Colonic mucosa (tissue), 4 donors: Measurements from ENCODE around the gene DDX18. TPM values are rescaled to one million over a fixed set of nuclear protein-coding genes. Genes with fewer than 3 reads are reported as not detected.

Experiments used
- DNase-seq: peaks from one replicate; pipeline ENCODE4 v3.0.0-alpha.2; 2020
- H3K27ac ChIP-seq: fragments of 200-600 bp; one replicate; pipeline ENCODE4 v1.8.0; 2021
- H3K27me3 ChIP-seq: fragments of 200-600 bp; one replicate; pipeline ENCODE4 v1.8.0; 2021
- H3K36me3 ChIP-seq: fragments of 200-600 bp; one replicate; pipeline ENCODE4 v1.8.0; 2021
- H3K4me1 ChIP-seq: fragments of 200-600 bp; one replicate; pipeline ENCODE4 v1.8.0; 2021; ENCODE audit warnings: mild to moderate bottlenecking
- H3K4me3 ChIP-seq: fragments of 200-600 bp; one replicate; pipeline ENCODE4 v1.8.0; 2021
- H3K9ac ChIP-seq, 2 donors: one replicate each; pipeline ENCODE4 v1.7.0; 2013; ENCODE audit warnings: control low read depth in 2 of 2, low read depth in 2 of 2, low read length in 2 of 2
- H3K9me3 ChIP-seq: fragments of 200-600 bp; one replicate; pipeline ENCODE4 v1.8.0; 2021
- CTCF ChIP-seq: fragments of 200-600 bp; IDR thresholded peaks from one replicate; pipeline ENCODE4 v1.8.0; 2022; ENCODE audit warnings: antibody characterized with exemption, mild to moderate bottlenecking
- intact Hi-C: fragments of 100-400 bp; cut with DNase I; formaldehyde crosslinking; loops from one replicate; pipeline ENCODE4 v1.14.1; 2022
- total RNA-seq, 2 donors: library from RNA; stranded (reverse); fragmentation: NEBNext Ultra II Directional in 1 of 2; extraction: Animal tissue kit (Norgen Biotek cat#: 25700) in 1 of 2; gene quantifications; one replicate each; pipeline ENCODE4 v1.2.1, GENCODE V29; 2021
- donor health status: healthy.
- donor health status: DM: no; HTN: no; CAD: no.
- donor health status: DM: no; HTN: no; CAD: no.

The DDX18 gene
- 10 to 100 TPM; 42.0 to 63.3 TPM for total RNA-seq

- intact Hi-C loops = loop anchor here (5.0 to 10.0 kb wide), 2 partner anchors 140 to 188 kb away; no protein-coding TSS in a partner anchor
- Histone ChIP-seq H3K27ac (peak within 1 kb of the TSS; percentile 75), H3K9me3 (no peaks in the 10 kb centered on the region), H3K4me1 (peaks cover 7% of the 10 kb centered on the region), H3K36me3 (no peaks in the 10 kb centered on the region), H3K27me3 (no peaks in the 10 kb centered on the region), H3K9ac (peak within 1 kb of the TSS; percentile 90 to 95), H3K4me3 (peak within 1 kb of the TSS; percentile 87)
- peak; percentile 99 for DNase-seq
- TF ChIP-seq CTCF = peak; percentile 99
Measured at GRCh38 chr2:117814417-117815264, at the start of gene DDX18. Gene DDX18, plus strand, starts transcription at chr2:117814691. Its CDS starts 87 bp downstream, at chr2:117814778.

DNA sequence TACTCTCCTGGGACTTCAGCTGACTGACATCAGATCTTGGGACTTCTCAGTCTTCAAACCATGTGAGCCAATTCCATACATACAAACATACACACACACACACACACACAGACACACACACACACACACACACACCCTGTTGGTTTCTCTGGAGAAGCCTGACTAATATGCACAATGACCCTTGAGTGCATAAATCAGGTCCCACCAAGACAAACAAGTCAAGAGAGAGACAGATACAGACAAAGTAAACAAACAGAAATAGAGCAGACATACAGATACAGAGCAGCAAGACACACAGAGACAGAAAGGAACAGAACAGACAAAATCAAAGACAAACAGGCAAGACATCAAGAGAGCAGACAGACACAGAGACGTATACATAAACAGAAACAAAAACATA is 43.8 kb upstream of the DDX18 start:
- Histone ChIP-seq H3K36me3 (no peaks in the 10 kb centered on the region), H3K4me1 (no peaks in the 10 kb centered on the region), H3K9ac (no peak overlapping the region), H3K27me3 (no peaks in the 10 kb centered on the region), H3K9me3 (no peaks in the 10 kb centered on the region), H3K27ac (no peak overlapping the region), H3K4me3 (no peak overlapping the region)
- intact Hi-C loops = loop anchor here (5.0 kb wide), 1 partner anchor 298 kb away; no protein-coding TSS in a partner anchor
- no peak for TF ChIP-seq CTCF
- DNase-seq = no peak

DNA sequence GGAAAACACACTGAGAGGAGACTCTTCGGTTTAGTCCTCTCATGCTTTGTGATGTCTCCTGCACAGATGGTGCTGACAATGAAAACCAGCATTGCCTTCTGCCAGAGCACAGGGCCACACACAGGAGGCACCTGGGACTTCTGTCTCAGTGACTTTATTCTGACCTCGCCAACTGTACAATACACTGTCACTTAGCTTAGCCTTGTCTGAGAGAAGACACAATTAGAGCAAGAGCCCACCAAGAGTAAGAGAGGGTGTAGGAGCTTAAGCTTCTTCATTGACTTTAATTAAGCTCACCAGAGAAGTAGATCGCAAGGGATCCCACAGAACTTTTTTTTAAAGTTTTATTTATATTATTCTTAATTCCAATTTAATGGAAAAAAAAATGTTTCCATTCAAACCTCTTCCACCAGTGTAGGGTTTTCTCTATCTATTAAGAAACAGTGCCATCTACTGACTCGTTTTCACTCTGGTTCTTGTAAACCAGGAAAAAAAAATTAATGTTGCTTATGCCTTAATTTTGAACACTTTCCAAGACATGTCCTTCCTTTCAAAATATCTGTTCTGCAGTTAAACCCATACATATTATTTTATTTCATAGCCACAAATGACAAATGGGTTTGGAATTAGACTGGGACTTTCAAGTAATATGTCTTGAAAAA is 42.4 kb upstream of the DDX18 start:
- DNase-seq = no peak
- no peak overlapping the region for H3K4me3 ChIP-seq
- no peak overlapping the region for H3K9ac ChIP-seq
- intact Hi-C loops = loop anchor here (5.0 kb wide), 1 partner anchor 300 kb away; no protein-coding TSS in a partner anchor
- H3K27me3 ChIP-seq = no peaks in the 10 kb centered on the region
- no peaks in the 10 kb centered on the region for H3K4me1 ChIP-seq
- no peaks in the 10 kb centered on the region for H3K36me3 ChIP-seq
- no peak for TF ChIP-seq CTCF
- H3K9me3 ChIP-seq = no peaks in the 10 kb centered on the region
- no peak overlapping the region for H3K27ac ChIP-seq

- H3K27me3 ChIP-seq = no peaks in the 10 kb centered on the region
- H3K36me3 ChIP-seq = no peaks in the 10 kb centered on the region
- H3K27ac ChIP-seq = no peak overlapping the region
- no peak for TF ChIP-seq CTCF
- intact Hi-C loops = loop anchor here (5.0 kb wide), 1 partner anchor 302 kb away; no protein-coding TSS in a partner anchor
- H3K4me3 ChIP-seq = no peak overlapping the region
- no peaks in the 10 kb centered on the region for H3K4me1 ChIP-seq
- no peaks in the 10 kb centered on the region for H3K9me3 ChIP-seq
- H3K9ac ChIP-seq = no peak overlapping the region
- no peak for DNase-seq
Measured at GRCh38 chr2:117774716-117775115, 39.8 kb upstream of the DDX18 start.

- no peak overlapping the region for H3K27ac ChIP-seq
- H3K27me3 ChIP-seq = no peaks in the 10 kb centered on the region
- no peak for DNase-seq
- H3K36me3 ChIP-seq = no peaks in the 10 kb centered on the region
- H3K9ac ChIP-seq = no peak overlapping the region
- no peaks in the 10 kb centered on the region for H3K4me1 ChIP-seq
- H3K9me3 ChIP-seq = no peaks in the 10 kb centered on the region
- intact Hi-C loops = no loop called here
- H3K4me3 ChIP-seq = no peak overlapping the region
- TF ChIP-seq CTCF = no peak
Measured at GRCh38 chr2:117775703-117776219, 38.7 kb upstream of the DDX18 start.
